Measurements from ENCODE around the gene DPP6. TPM values are rescaled to one million over a fixed set of nuclear protein-coding genes. Genes with fewer than 3 reads are reported as not detected.

The DPP6 gene
- total and polyA plus RNA-seq, 9 of the 15 experiments (the other 6 are each of a cell fraction or from before 2014, with no cell fraction given): not detected

DNA sequence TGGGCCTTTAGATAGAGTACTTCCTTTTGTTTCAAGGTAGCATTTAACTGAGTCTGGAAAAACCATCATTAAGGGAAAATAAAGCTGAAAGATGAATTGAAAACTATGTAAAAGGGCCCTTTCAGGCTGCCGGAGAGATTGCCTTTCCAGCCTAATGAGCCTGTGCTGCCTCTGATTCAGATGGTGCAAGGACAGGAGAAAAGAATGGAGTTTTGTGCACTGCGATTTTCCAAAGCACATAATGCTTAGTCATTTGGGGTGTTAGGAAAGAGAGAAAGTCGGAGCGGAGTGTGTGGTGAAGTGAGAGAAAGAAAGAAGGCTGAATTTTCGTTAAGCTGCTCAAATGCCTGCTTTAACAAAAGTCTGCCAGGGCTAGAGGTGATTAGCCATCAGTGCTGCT, 691.0 kb downstream of the DPP6 start:
- H3K79me2 ChIP-seq (ENCODE audit: control insufficient read depth, insufficient read depth, low read length): no peaks in the 10 kb centered on the region
- ChIA-PET POLR2A (interaction anchor here (1.6 to 1.9 kb wide), 2 partner anchors 9 to 12 kb away, joined by 3 to 5 read pairs; no protein-coding TSS in a partner anchor), CTCF (ENCODE audit: low intra/inter-chr PET ratio) (interaction anchor here (4.3 kb wide), 1 partner anchor 101 kb away, joined by 53 read pairs; no protein-coding TSS in a partner anchor)
- FAIRE-seq (no peak), ATAC-seq (no peak), DNase-seq (ENCODE audit: extremely low read depth in 1 of 4, low spot score in 3 of 4) (no peak)
- TF ChIP-seq, protein P1, sequence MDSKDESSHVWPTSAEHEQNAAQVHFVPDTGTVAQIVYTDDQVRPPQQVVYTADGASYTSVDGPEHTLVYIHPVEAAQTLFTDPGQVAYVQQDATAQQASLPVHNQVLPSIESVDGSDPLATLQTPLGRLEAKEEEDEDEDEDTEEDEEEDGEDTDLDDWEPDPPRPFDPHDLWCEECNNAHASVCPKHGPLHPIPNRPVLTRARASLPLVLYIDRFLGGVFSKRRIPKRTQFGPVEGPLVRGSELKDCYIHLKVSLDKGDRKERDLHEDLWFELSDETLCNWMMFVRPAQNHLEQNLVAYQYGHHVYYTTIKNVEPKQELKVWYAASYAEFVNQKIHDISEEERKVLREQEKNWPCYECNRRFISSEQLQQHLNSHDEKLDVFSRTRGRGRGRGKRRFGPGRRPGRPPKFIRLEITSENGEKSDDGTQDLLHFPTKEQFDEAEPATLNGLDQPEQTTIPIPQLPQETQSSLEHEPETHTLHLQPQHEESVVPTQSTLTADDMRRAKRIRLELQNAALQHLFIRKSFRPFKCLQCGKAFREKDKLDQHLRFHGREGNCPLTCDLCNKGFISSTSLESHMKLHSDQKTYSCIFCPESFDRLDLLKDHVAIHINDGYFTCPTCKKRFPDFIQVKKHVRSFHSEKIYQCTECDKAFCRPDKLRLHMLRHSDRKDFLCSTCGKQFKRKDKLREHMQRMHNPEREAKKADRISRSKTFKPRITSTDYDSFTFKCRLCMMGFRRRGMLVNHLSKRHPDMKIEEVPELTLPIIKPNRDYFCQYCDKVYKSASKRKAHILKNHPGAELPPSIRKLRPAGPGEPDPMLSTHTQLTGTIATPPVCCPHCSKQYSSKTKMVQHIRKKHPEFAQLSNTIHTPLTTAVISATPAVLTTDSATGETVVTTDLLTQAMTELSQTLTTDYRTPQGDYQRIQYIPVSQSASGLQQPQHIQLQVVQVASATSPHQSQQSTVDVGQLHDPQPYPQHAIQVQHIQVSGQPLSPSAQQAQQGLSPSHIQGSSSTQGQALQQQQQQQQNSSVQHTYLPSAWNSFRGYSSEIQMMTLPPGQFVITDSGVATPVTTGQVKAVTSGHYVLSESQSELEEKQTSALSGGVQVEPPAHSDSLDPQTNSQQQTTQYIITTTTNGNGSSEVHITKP (IDR thresholded peaks at IDR 0.05; ENCODE audit: partially characterized antibody): no peak
- TF ChIP-seq ZNF12 (CRISPR knock-in tag; IDR thresholded peaks at IDR 0.05) (no peak), ZNF717 (CRISPR knock-in tag; IDR thresholded peaks at IDR 0.05) (no peak), NELFE (IDR thresholded peaks at IDR 0.05; ENCODE audit: insufficient read depth, insufficient read length) (no peak), ZNF707 (CRISPR knock-in tag; conservative IDR thresholded peaks at IDR 0.05) (no peak), SMARCA4 (IDR thresholded peaks at IDR 0.05) (no peak), BACH1 (tag; IDR thresholded peaks at IDR 0.05) (no peak), NR2C2 (CRISPR knock-in tag; IDR thresholded peaks at IDR 0.05) (no peak), NR2C2 (tag; IDR thresholded peaks at IDR 0.05) (no peak)
- TF ChIP-seq, protein P2, sequence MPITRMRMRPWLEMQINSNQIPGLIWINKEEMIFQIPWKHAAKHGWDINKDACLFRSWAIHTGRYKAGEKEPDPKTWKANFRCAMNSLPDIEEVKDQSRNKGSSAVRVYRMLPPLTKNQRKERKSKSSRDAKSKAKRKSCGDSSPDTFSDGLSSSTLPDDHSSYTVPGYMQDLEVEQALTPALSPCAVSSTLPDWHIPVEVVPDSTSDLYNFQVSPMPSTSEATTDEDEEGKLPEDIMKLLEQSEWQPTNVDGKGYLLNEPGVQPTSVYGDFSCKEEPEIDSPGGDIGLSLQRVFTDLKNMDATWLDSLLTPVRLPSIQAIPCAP (CRISPR knock-in tag; IDR thresholded peaks at IDR 0.05; ENCODE audit: borderline replicate concordance): no peak
- TF ChIP-seq, protein P3, sequence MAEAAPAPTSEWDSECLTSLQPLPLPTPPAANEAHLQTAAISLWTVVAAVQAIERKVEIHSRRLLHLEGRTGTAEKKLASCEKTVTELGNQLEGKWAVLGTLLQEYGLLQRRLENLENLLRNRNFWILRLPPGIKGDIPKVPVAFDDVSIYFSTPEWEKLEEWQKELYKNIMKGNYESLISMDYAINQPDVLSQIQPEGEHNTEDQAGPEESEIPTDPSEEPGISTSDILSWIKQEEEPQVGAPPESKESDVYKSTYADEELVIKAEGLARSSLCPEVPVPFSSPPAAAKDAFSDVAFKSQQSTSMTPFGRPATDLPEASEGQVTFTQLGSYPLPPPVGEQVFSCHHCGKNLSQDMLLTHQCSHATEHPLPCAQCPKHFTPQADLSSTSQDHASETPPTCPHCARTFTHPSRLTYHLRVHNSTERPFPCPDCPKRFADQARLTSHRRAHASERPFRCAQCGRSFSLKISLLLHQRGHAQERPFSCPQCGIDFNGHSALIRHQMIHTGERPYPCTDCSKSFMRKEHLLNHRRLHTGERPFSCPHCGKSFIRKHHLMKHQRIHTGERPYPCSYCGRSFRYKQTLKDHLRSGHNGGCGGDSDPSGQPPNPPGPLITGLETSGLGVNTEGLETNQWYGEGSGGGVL (CRISPR knock-in tag; IDR thresholded peaks at IDR 0.05): no peak
- no peaks in the 10 kb centered on the region for H3K9me1 ChIP-seq (ENCODE audit: control insufficient read depth, insufficient read depth, low read length)
- H3K4me1 ChIP-seq (replicated peaks in 1 of 2; ENCODE audit: control insufficient read depth in 2 of 2, insufficient read depth in 2 of 2, low read length in 2 of 2): no peaks in the 10 kb centered on the region
- intact Hi-C loops (cut with micrococcal nuclease) (no loop called here), in situ Hi-C loops (cut with MboI) (loop anchor here (5.0 kb wide), 1 partner anchor 101 kb away; no protein-coding TSS in a partner anchor)
- no peaks in the 10 kb centered on the region for H3K9me3 ChIP-seq (replicated peaks; ENCODE audit: control insufficient read depth, insufficient read depth, low read depth, low read length)
- H4K20me1 ChIP-seq (replicated peaks; ENCODE audit: control insufficient read depth, insufficient read depth, low read length): no peaks in the 10 kb centered on the region
- no peak overlapping the region for H2AFZ ChIP-seq (ENCODE audit: low read depth, low read length)
- no TSS peak for BruUV-seq (replicated peaks)
- no peak overlapping the region for H3K4me2 ChIP-seq (ENCODE audit: insufficient read depth, low read length)
- no peak overlapping the region for H3K27ac ChIP-seq (ENCODE audit: extremely low read depth, low read depth, low read length)
- H3K36me3 ChIP-seq (ENCODE audit: control insufficient read depth, insufficient read depth, low read length): no peaks in the 10 kb centered on the region
- no peak overlapping the region for H3K9ac ChIP-seq (ENCODE audit: insufficient read depth in 1 of 2, low read depth in 2 of 2, low read length in 2 of 2)
- 3% methylated on average over 5 of the region's 5 CpGs for whole genome bisulfite sequencing (ENCODE audit: insufficient coverage, low coverage, missing lambda C conversion rate)
- peaks cover 36 to 61% of the 10 kb centered on the region in 2 experiments for H3K27me3 ChIP-seq (ENCODE audit: control insufficient read depth in 2 of 2, insufficient read depth in 2 of 2, low read length in 2 of 2)
- no peak overlapping the region for H3K4me3 ChIP-seq
